Measurements from ENCODE around the gene UBAP2.

DNA sequence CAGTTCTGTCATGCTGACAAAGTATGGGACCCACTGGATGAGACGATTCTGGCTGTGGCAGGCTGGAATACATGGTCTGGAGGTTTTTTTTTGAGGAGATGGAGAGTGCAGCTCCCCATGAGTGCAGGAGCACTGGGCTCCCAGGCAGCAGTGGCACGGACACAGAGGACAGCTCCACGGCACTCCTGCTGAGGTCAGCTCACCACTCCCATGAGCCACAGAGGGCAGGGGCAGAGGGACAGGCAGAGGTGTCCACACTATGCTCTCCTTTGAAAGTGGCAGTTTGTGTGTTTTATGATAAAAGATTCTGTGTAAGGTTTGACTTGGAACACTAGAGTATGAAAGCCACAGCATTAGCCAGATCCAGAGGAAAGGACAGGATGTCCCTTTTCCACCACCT lies 117.4 kb downstream of the UBAP2 start:
- TF ChIP-seq, protein P1, sequence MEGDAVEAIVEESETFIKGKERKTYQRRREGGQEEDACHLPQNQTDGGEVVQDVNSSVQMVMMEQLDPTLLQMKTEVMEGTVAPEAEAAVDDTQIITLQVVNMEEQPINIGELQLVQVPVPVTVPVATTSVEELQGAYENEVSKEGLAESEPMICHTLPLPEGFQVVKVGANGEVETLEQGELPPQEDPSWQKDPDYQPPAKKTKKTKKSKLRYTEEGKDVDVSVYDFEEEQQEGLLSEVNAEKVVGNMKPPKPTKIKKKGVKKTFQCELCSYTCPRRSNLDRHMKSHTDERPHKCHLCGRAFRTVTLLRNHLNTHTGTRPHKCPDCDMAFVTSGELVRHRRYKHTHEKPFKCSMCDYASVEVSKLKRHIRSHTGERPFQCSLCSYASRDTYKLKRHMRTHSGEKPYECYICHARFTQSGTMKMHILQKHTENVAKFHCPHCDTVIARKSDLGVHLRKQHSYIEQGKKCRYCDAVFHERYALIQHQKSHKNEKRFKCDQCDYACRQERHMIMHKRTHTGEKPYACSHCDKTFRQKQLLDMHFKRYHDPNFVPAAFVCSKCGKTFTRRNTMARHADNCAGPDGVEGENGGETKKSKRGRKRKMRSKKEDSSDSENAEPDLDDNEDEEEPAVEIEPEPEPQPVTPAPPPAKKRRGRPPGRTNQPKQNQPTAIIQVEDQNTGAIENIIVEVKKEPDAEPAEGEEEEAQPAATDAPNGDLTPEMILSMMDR (IDR thresholded peaks at IDR 0.05) = no peak
- TF ChIP-seq POLR2AphosphoS5 (IDR thresholded peaks at IDR 0.05) (no peak), POLR2A (IDR thresholded peaks at IDR 0.05) (no peak)

Data from breast epithelium (tissue), 3 donors.